D721Med (cell line): Measurements from ENCODE around the gene FBXO3.

Experiments
- DNase-seq: peaks from one replicate; pipeline ENCODE4 v3.0.0; 2011; ENCODE audit warnings: low spot score; ENCODE audit not compliant: insufficient read length
- FAIRE-seq: peaks from 2 replicates; lab custom pipeline; 2011; peaks lifted over from hg19 to GRCh38; lab: Jason Lieb, UNC
- TF ChIP-seq, protein P1 (sequence below): IDR thresholded peaks from 2 replicates; pipeline ENCODE4 v1.5.1; 2012; ENCODE audit warnings: mild to moderate bottlenecking, control low read depth; ENCODE audit not compliant: insufficient read depth; ENCODE audit errors: missing control alignments

The FBXO3 gene

DNA sequence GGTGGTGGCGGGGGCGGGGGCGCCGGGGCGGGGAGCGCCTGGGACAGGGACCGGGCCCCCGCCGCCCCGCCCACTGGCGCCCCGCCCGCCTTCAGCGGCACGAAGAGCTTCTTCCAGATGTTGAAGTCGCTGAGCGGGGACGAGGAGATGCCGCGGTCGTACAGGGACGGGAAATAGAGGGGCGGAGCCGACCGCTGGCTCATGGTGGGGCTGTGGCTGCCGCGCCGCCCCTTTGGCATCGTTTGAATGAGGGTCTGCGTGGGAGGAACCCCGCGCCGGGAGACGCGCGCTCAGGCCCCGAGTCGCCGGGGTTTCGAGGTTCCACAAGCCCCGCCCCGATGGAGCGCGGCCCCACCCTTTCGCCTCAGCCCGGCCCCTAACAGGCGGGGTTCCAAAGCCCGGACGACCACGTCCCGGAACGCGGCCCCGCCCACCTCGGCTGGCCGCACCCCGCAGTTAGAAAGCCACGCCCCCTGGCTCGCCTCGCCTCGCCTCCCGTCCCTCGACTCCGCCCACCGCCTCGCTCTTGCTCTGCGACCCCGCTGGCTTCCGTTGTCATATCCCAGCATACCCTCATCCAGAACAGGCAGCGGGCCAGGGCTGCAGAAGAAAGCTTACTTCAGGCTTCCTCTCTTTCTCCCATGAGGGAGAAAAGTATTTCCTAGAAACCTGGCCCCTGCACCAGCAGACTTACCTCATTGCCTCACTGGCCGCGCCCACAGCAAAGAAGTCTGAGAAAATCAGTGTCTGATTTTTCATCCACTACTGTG lies 73.6 kb downstream of the FBXO3 start, which contains the start of gene C11orf91:
C11orf91 (minus strand) TSS at position 325 of the 770 bp plus-strand sequence; CDS start at position 239, 86 bp downstream.
- TF ChIP-seq, protein P1, sequence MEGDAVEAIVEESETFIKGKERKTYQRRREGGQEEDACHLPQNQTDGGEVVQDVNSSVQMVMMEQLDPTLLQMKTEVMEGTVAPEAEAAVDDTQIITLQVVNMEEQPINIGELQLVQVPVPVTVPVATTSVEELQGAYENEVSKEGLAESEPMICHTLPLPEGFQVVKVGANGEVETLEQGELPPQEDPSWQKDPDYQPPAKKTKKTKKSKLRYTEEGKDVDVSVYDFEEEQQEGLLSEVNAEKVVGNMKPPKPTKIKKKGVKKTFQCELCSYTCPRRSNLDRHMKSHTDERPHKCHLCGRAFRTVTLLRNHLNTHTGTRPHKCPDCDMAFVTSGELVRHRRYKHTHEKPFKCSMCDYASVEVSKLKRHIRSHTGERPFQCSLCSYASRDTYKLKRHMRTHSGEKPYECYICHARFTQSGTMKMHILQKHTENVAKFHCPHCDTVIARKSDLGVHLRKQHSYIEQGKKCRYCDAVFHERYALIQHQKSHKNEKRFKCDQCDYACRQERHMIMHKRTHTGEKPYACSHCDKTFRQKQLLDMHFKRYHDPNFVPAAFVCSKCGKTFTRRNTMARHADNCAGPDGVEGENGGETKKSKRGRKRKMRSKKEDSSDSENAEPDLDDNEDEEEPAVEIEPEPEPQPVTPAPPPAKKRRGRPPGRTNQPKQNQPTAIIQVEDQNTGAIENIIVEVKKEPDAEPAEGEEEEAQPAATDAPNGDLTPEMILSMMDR, result no peak
- no peak for FAIRE-seq
- peak; percentile 77 for DNase-seq

DNA sequence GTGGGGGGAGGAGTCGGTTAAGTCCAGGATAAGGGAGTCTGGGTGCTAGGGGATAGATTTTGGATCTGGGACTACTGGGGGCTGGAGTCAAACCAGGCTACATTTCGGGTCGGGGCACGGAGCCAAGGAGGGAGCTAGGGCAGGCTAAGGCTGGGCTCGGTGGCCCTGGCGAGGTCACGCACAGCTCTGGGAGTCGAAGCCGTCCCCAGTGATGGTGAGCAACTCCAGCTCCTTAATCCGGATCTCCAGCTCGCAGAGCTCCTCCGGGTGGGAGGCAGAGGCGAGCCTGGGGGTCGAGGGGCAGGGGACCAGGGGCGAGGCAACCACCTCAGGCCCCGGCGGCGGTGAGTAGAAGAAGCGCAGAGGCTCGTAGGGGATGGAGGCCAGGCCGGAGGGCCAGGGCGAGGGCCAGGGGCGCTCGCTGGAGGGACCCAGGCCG lies 74.2 kb downstream of the FBXO3 start:
- FAIRE-seq (no peak), DNase-seq (no peak)
- TF ChIP-seq, protein P1, result no peak

DNA sequence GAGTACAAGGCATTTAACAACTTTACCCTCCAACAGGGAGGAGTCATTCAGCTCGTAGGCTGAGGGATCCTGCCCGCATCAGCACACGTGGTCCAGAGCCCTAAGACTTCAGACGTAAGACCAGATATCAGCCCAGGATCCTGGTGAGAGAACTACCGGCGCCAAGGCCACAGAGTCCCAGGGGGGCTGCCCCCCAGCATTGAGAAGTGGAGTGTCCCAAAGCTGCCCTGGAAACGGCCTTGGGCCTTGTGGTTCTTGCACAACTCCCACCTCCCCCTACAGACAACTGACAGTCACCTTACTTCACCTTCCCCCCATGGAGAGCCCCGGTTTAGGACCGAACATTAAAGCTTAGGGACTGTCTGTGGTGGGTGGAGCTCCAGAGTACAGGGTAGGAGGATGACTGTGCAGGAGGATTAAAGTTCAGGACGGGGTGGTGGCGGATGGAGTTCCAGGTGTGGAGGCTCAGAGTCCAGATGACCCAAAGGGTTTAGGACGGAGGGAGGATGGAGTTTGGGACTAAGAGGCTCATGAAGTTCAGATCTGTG lies 74.7 kb downstream of the FBXO3 start:
- DNase-seq (no peak), FAIRE-seq (no peak)
- TF ChIP-seq, protein P1, result no peak

DNA sequence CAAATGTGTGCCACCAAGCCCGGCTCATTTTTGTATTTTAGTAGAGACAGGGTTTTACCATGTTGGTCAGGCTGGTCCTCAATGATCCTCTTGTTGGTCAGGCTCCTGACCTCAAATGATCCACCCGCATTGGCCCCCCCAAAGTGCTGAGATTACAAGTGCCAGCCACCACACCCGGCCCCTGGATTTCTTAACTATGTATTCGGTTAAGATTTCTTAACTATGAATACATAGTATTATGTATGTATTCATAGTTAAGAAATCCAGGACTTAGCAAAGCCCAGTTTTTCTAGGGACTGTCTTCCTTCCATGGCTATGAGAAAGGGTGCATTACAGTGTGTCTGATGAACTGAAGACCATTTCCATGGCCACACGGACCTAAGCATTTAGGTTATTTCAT lies 75.4 kb downstream of the FBXO3 start:
- FAIRE-seq (no peak), DNase-seq (no peak)
- TF ChIP-seq, protein P1, result no peak

DNA sequence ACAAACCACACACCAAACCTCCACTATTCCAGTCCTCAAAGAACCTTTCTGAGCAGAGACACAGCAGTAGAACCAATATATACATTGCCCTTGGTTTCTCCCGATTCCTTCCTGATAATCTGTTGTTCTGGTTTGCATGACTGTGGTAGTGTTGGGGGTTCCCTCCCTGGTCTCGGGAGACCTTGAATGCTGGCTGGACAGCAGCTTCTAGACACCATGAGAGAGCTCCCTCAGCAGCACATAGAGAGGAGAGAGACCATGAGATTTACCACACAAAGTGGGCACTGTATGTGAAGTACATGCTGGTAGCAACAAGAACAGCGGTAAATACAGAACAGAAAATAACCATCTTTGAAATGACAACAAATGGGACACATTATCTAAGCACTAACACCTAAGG lies 76.3 kb downstream of the FBXO3 start:
- TF ChIP-seq, protein P1, result no peak
- DNase-seq (no peak), FAIRE-seq (no peak)

DNA sequence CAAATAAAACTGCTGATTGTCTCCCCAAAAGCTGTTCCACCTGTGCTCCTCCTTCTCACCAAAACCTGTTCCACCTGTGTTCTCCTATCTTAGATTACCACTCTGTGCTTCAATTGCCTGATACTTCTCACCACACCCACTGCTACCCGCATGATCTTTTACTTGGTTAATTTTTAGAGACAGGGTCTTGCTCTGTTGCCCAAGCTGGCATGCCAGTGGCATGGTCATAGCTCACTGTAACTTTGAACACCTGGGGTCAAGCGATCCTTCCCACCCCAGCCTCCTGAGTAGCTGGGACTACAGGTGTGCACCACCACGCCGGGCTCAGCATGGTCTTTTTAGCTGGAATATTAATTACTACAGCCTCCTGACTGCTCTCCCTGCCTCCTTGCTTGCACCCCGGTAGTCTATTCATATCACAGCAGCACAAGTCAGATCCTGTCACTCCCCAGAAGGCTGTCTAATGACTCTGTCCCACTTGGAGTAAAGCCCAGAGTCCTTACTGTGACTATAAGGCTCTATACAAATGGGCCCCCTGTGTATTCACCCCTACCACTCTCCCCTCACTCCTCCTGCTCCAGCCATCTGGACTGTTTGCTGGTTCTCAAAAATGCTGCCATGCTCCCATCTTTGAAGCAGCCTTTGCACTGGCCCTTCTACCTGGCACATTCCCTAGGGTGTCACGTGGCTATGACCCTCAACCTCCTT lies 77.2 kb downstream of the FBXO3 start:
- DNase-seq (no peak), FAIRE-seq (no peak)
- TF ChIP-seq, protein P1, result no peak
